HuH-7.5 (cell line): Measurements from ENCODE around the gene KDM3A.
"Not testable (repeated sequence)": the region's sequence is repeated elsewhere in the genome, so short reads cannot be mapped to it uniquely, and the experiment has no call there.

ENCODE experiments used
- DNase-seq: peaks from one replicate; pipeline ENCODE4 v3.0.0; 2011; ENCODE audit warnings: low spot score

The KDM3A gene

DNA sequence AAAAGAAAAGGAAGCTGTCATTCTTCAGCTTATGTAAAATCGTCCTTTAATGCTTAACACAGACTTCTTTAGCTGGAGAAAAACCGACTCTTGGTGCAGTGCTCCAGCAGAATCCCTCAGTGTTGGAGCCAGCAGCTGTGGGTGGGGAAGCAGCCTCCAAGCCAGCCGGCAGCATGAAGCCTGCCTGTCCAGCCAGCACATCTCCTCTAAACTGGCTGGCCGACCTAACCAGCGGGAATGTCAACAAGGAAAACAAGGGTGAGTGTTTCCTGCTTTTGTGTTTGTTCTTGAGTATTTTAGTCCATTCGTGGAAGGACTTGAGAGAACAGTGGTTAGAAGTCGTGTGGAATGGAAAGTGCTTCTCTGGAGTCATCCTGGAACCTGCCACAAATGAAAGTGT is 38.9 kb downstream of the KDM3A start:
- no peak for DNase-seq

DNA sequence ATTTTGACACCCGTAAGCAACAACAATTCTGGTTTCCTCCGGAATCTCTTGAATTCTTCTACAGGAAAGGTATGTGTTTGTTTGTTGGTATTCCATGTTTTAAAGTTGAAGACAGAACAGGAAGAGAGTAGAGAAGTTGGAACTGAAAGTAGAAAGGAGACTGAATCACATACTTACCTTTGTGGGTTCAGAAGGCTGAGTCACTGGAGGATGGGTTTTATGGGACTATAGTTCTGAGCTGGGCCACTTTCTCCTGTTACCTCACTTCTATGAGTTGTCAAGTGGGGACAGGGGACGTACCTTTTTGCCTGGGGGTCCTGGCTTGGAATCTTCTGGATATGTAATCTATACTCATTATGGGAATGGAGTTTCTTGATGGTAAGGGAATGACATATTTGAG is 40.9 kb downstream of the KDM3A start:
- DNase-seq = no peak

DNA sequence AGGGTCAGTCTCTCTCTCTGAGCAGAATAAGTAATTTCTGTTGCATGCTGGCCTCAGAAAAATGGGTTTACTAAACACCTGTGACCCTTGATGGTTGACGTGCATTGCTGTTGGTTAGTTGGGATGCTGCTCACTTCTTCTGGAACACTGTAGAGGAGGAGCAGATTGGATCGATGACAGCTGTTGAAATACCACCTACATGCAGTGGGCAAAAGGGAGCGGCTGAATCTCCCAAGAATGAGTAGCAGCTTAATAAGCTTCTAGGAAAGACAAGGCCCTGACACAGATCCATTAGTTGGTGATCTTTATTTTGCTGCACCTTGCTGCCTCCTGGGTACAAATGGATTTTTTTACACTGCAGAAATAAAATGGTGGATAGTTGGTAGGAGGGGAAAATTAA is 43.2 kb downstream of the KDM3A start:
- DNase-seq = no peak

DNA sequence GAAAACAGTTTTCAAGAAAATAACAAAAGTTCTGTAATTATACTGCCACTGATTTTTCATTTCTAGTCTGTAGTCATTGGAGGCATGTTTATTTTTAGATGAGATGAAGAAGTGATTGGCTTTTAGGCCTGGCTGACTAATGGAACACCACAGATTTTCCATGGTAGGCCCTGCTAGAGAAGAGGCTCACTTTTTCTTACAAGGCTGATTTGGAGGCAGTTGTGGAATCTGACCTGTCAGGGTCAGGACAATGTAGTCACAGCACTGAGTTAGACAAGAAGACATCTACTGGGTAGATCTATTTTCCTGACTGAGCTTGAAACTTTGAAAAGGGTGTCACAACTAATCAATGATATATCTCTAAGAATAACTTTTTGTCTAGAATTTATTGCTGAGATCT is 43.9 kb downstream of the KDM3A start:
- no peak for DNase-seq

DNA sequence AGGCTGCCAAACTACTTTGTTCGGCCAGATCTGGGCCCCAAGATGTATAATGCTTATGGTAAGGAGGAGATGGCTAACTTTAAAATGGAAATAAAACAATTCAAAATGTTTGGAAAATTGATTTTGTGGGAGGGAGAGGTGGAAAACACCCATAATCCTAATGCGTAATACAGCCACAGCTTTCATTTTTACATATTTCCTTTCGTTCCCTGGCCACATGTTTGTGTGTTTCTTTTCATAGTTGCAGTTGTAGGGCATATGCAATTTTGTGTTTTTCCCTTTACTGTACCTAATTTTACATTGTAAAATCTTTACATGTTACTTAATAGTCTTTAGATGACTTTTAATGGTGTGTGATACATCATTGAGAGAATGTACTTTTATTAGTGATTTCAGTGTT is 44.6 kb downstream of the KDM3A start:
- no peak for DNase-seq

DNA sequence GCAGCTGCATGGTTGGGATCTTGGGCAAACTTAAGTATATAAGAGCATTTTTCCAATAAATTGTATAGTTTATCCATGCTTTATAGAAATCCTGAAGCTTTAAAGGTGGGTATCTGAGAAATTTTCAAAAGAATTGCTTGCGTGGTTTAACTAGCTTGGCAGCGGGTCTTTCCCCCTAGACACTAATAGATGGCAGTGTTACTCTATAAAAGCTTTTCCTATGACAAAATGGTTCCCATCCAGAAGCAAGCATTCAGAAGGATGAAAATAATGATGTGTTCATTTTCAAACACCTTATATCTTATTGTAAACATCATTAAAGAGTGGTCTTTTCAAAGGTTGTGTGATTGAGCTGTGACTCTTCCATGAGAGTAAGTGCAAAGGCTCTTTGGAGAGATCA is 45.9 kb downstream of the KDM3A start:
- DNase-seq = no peak

DNA sequence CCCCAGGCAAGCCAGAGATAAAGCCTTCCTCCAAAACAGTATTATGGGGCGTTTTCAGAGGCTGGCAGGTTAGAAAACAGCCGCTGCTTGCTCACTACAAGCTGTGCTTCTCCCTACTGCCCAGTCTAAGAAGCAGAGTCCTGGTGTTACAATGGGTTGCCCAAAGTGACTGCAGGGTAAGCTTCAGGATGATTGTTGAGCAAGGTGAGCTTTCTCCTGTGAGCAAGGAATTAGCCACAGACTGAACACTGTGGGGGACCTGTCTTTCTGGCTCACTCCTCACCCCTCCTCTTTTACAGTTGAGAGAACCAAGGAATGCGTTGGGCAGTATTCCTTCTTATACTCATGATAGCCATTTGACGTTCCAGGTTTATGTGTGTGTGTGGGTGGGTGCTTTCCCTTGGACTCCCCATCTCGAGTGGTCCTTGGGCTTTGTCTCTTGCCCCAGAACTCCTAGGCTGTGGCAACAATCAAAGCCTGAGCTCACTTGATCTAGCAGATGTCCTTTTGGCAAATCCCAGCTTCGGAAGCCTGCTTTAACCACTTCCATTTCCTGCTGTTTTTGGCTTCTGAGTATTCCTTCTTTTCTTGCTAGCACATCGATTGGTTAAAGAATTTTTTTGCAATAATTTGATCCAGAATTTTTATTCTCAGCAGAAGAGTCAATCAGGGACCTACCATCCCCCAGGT is 47.5 kb downstream of the KDM3A start:
- DNase-seq = no peak

DNA sequence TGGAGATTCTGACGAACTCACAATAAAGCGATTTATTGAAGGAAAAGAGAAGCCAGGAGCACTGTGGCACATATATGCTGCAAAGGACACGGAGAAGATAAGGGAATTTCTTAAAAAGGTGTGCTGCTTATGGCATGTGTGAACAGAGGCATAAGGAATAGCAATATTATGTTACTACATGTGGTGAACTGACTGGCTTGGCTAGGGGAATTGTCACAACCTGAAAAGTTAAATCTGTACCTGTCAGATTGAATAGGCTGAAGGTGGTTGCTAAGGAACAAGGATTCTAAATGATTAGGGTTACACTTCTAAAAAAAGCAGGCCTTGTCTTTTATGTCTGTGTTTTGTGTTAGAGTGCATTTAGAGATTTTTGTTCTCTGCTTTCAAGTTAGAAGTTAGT is 48.4 kb downstream of the KDM3A start:
- DNase-seq = no peak

DNA sequence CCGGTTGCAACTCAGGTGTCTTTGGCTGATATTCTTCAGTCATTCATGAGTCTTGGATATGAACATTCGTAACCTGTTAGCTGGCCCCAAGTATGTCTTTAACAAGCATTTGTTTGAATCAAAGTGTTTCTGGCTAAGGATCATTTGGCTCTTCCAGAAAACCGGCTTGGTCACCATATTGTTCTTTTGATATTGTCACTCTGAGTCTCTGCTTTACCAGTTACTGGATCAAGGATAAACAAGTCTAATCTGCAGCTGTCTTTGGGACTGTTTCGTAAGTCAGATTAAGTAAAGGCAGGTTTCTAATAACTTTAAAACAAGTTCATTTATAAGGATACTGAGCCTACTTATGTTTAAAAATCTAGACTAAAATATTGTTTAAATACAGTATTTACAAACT is 49.1 kb downstream of the KDM3A start:
- no peak for DNase-seq

DNA sequence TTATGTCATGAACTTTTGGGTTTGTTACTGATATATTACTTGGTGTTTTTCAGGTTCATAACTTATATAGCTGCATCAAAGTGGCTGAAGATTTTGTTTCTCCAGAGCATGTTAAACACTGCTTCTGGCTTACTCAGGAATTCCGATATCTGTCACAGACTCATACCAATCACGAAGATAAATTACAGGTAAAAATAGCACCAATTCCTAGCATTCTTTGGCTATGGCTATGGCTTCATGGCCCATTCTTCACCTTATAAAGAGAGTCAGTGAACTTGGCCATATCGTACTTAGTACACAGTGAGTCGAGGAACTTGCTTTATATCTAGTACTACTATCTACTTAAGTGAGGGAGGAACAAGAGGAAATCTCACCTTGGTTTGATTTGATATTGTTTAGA is 49.9 kb downstream of the KDM3A start:
- no peak for DNase-seq

DNA sequence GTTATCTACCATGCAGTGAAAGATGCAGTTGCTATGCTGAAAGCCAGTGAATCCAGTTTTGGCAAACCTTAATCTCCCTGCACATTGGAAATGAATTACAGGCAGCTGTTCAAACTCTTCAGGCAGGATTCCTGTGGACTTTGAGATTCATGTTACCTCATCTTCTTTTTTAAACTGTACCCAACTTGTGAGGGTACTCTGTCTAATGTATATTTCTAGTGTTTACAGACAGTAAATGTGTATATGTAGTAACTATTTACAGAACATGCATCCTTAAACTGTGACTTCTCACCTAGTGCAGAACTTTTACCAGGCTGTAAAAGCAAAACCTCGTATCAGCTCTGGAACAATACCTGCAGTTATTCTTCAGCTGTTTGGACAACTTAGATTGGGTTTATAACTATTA is 50.9 kb downstream of the KDM3A start:
- DNase-seq = no peak

DNA sequence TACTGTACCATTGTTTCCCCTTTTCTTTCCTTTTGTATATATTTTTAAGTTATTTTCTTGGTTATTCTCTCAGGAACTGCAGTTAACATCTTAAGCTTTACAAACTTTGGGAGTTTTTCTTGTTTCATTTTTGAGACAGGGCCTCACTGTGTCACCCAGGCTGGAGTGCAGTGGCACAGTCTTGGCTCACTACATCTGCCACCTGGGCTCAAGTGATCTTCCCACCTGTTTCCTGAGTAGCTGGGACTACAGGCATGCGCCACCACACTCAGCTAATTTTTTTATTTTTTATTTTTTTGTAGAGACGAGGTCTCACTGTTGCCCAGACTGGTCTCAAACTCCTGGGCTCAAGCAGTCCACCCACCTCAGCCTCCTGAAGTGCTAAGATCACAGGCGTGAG is 55.2 kb downstream of the KDM3A start:
- not testable (repeated sequence) for DNase-seq

DNA sequence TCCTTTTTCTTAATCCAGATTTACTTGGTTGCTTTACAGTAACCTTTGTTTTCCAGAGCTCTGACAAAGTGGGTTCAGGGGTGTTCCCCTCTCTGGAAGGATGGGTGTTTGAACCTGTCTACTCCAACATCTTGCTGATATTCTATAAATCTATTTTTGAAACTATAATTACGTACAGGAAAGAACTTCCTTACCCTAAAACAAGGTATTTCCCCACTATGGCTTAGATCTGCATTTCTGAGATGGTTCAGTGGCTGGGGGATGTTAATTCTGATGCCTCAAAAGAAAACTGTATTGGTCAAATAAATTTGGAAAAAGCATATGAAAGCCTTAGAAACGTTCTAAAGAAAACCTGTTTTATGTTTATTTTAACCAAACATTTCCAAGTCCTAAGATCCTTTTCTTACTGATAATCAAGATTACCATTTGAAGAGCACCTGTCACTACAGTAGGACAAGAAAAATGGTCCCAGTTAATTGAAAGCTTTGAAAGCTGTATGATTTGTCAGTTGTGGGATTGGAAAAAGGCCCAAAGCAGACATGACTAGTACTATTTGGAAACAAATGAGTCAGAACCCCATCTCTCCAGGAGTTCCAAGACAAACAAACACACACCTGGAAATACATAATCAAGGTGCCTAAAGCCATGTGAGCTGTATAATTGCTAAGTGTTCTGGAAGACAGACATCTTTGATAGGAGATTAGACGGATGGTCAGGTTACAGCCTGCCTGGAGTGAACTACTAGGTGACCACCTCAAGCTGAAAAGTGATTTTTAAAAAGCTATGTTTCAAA is 57.5 kb downstream of the KDM3A start:
- DNase-seq = no peak

DNA sequence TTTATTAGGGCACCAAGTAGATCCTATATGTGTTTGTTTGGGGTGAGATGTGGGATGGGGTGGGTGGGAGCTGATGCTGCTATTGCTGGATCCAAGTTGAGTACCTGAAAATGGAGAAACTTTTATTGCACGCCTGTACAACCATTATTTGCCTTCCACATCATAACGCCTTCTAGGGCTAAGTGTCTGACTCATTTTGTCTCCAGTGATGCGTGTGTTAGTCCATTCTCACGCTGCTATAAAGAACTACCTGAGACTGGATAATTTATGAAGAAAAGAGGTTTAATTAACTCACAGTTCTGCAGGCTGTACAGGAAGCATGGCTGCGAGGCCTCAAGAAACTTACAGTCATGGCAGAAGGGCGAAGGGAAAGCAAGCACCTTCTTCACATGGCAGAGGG is 58.2 kb downstream of the KDM3A start:
- DNase-seq = no peak

DNA sequence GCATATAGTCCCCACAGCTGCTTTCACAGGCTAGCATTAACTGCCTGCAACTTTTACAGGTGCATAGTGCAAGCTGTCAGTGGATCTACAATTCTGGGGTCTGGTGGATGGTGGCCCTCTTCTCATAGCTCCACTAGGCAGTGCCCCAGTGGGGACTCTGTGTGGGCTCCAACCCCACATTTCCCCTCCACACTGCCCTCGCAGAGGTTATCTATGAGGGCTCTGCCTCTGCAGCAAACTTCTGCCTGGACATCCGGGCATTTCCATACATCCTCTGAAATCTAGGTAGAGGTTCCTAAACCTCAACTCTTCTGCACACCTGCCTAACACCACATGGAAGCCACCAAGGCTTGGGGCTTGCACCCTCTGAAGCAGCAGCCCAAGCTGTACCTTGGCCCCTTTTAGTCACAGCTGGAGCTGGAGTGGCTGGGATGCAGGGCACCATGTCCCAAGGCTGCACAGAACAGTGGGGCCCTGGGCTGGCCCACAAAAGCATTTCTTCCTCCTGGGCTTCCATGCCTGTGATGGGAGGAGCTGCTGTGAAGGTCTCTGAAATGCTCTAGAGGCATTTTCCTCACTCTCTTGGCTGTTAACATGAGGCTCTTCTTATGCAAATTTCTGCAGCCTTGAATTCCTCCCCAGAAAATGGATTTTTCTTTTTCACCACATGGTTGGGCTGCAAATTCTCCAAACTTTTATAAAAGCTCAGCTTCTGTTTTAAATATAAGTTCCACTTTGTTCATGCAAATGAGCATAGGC is 59.3 kb downstream of the KDM3A start:
- DNase-seq = no peak

DNA sequence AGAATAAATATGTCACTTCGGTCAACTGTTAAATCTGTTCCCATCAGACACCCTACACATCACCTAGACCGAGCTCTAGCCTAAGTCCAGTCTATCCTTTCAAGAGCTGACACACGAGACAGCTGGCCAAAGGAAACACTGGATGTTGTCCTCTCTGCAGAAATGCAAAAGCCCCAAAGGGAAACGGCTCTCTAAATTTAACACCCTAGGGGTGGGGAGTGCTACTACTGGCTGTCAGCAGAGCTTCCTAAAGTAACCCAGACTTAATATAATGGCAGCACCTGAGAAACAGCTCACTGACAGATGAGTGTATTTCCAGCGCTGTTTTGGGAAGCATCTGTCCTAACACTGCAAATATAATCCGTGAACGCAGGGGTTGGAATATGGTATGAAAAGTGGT is 66.4 kb downstream of the KDM3A start:
- DNase-seq = no peak

DNA sequence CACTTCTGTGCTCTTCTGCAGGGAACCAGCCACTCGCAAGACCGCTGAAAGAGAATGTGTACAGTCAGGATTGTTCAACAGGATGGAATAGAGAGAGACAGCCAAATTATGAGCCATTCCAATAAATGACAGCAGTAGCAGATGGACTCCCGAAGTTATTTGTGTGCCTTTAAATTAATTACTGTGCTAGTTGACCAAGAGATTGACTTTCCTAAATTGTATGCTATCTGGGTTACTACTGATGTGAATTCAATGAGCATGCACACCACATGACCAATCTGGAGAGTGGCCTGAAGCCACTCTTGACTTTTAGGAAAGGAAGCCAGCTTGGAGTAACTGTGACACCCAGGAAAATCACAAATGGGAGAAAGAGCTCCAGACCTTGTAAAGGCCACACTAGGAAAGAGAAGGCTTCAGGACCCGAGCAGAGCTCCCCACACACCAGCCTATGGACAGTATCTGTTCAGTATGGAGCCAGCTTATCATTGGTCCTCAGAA is 69.3 kb downstream of the KDM3A start:
- DNase-seq = no peak

DNA sequence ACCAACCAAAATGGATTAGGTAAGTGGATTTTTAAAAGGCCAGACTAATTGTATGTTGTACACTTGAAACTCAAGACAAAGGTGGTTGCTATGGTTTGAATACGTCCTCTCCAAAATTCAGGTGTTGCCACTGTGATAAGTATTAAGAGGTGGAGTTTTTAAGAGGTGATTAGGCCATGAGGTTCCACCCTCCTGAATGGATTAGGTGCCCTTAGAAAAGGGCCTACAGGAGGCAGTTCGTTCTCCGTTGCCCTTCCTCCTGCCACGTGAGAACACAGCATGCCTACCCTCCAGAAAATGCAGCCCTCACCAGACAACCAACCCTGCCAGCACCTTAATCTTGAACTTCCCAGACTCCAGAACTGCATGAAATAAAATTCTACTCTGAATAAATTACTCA is 70.9 kb downstream of the KDM3A start:
- DNase-seq = no peak

DNA sequence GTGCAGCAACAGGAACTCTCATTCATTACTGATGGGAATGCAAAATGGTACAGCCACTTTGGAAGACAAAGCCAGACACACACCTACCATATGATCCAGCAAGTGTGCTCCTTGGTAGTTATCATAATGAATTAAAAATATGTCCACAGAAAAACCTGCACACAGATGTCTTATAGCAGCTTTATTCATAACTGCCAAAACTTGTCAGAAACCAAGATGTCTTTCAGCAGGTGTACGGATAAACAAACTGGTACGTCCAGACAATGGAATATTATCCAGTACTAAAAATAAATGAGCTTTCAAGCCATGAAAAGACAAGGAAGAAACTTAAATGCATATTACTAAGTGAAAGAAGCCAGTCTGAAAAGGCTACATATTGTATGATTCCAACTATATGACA is 71.7 kb downstream of the KDM3A start:
- DNase-seq = no peak

DNA sequence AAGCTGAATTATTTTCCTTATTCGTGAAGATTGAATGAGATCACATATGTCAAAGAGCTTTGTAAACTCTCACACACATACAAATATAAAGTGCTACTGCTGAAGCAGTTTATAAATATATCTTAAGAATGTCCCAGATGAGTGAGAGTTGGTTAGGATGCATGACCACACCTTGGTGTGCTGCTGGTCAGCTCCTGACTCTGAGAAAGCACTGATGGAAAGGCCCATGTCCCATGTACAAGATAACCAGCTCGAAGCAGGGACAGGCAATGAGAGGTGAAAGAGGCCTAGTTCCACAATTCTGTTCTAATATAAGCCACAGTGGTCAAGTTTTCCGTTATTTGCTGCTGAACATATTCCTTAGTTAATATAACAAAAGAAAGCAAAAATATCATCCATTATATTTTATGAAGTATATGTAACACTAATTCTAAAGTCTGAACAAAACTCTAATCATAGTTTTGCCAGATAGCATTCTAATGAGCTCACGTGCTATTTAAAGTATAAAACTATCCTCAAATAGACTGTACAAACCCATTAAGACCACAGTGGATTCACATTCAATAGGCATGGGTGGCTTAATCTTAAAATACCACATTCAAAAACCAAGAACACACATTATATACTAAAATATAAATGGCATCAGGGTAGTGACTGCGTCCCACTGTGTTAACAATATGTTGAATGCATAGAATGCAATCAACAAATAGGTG is 72.9 kb downstream of the KDM3A start:
- no peak for DNase-seq

DNA sequence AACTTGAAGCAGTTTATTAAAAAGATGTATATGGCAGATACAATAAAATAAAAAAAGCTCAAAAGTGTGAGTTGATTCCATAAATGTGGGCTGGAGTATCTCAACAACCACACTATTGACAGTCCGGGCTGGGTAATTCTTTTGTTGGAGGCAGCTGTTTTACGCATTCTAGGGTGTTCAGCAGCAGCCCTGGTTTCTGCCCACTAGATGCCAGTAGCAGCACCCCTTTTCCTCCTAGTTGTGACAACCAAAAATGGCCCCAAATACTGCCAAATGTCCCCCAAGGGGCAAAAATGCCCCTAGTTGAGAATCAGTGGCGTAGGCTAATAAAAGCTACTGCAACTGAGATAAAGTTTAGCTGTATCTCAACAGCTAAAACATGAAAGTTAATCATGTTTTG is 77.3 kb downstream of the KDM3A start:
- DNase-seq = no peak

DNA sequence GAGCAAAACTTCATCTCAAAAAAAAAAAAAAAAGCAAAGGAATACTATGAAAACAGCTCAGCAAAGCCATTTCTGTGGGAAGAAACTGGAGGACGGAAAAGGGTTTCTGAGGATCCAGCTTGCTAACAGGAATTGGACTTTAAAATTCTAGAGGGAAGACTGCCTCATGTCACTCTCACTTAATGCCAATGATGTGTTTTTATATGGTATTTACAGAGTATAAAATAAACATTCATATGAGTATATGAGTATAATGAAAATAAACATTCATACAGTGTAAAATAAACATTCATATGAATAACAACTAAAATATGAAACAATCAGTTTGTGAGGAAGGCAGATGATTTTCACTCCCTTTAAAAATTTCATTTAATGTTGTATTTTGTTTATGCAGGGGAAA is 78.2 kb downstream of the KDM3A start:
- no peak for DNase-seq
